ENCODE data around the gene PLD5. TPM values are rescaled to one million over a fixed set of nuclear protein-coding genes. Genes with fewer than 3 reads are reported as not detected.
"Not testable (repeated sequence)": the region's sequence is repeated elsewhere in the genome, so short reads cannot be mapped to it uniquely, and the experiment has no call there.

PLD5 gene
- total RNA-seq, 1 donor from 2014 or later: 0.96 TPM

DNA sequence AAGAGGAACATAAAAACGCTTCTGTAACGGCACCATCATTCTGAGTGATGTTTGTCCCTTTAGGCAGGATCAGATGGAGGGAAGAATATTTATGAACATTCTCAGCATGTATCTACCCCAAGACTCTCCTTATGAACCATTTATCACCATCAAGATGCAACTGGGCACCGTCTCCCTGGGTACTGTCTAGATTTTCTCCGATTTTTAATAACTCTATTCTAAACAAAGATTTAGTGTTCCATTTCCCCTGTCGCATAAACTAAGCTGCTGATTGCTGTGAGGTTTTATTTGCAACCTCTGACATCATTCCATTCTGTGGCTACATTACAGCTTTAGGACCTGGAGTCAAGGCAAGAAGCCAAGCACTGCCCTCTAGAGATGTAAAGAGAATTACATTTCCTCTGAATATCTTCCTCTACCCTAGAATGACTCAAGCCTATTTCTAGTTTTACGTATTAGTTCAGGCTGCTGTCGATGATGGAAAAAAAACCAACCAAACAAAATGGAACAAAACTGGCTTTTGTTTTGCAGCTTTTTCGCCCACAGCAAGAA is 395.5 kb downstream of the PLD5 start:
- no peak for DNase-seq
- H3K9me3 Mint-ChIP-seq (ENCODE audit: unreplicated experiment): no peaks in the 10 kb centered on the region

DNA sequence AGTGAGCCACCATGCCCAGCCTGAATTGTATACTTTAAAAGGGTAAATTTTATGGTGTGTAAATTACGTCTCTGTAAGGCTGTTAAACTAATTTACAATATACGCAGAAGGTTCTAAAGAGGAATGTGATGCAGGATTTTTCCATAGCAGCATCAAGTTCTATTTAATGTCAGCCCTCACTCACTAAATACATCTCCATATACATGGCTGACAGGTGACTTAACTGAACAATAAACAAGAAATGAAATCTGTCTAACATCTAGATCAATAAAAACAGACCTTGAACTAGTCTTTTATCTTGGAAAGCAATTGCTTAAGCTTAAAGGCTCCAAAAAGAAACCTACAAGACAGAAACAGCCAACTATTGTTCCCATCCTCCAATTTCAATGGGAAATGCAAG is 404.1 kb downstream of the PLD5 start:
- no peak overlapping the region for H3K27ac Mint-ChIP-seq (ENCODE audit: unreplicated experiment)
- no peaks in the 10 kb centered on the region for H3K9me3 Mint-ChIP-seq (ENCODE audit: unreplicated experiment)
- DNase-seq: no peak
- H3K4me1 Mint-ChIP-seq (ENCODE audit: low read depth, unreplicated experiment): no peaks in the 10 kb centered on the region
- H3K36me3 Mint-ChIP-seq (ENCODE audit: unreplicated experiment): no peaks in the 10 kb centered on the region
- H3K4me3 Mint-ChIP-seq (ENCODE audit: unreplicated experiment): no peak overlapping the region
- TF ChIP-seq, protein P1, sequence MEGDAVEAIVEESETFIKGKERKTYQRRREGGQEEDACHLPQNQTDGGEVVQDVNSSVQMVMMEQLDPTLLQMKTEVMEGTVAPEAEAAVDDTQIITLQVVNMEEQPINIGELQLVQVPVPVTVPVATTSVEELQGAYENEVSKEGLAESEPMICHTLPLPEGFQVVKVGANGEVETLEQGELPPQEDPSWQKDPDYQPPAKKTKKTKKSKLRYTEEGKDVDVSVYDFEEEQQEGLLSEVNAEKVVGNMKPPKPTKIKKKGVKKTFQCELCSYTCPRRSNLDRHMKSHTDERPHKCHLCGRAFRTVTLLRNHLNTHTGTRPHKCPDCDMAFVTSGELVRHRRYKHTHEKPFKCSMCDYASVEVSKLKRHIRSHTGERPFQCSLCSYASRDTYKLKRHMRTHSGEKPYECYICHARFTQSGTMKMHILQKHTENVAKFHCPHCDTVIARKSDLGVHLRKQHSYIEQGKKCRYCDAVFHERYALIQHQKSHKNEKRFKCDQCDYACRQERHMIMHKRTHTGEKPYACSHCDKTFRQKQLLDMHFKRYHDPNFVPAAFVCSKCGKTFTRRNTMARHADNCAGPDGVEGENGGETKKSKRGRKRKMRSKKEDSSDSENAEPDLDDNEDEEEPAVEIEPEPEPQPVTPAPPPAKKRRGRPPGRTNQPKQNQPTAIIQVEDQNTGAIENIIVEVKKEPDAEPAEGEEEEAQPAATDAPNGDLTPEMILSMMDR (IDR thresholded peaks at IDR 0.05; ENCODE audit: partially characterized antibody, unreplicated experiment): no peak
- H3K27me3 Mint-ChIP-seq (ENCODE audit: unreplicated experiment): no peaks in the 10 kb centered on the region

More for the DNA sequence above, 395.5 kb downstream of the PLD5 start:
- H3K27ac Mint-ChIP-seq (ENCODE audit: unreplicated experiment): no peak overlapping the region
- no peaks in the 10 kb centered on the region for H3K36me3 Mint-ChIP-seq (ENCODE audit: unreplicated experiment)
- H3K4me1 Mint-ChIP-seq (ENCODE audit: low read depth, unreplicated experiment): no peaks in the 10 kb centered on the region
- H3K27me3 Mint-ChIP-seq (ENCODE audit: unreplicated experiment): no peaks in the 10 kb centered on the region
- H3K4me3 Mint-ChIP-seq (ENCODE audit: unreplicated experiment): no peak overlapping the region
- TF ChIP-seq, protein P1 (IDR thresholded peaks at IDR 0.05; ENCODE audit: partially characterized antibody, unreplicated experiment): peak; percentile 17

DNA sequence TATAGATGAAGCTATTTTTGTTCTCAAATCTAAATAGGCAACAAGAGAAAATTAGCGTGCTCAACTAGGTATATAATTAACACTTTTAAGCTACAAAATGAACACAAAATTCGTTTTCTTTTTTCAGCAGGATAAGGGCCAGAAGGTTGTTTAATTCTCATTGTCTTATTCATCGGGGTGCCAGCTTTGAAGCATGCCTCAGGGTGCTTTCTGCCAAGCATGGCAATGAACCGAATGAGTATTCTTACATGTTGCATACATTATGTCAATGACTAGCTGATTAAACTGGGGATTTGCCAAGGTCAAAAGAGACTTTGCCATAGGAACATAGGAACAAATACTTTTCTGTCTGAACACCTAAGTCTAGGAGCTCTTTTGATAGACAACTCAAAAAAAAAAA is 423.6 kb downstream of the PLD5 start:
- H3K27ac Mint-ChIP-seq (ENCODE audit: unreplicated experiment): no peak overlapping the region
- H3K9me3 Mint-ChIP-seq (ENCODE audit: unreplicated experiment): no peaks in the 10 kb centered on the region
- TF ChIP-seq, protein P1 (IDR thresholded peaks at IDR 0.05; ENCODE audit: partially characterized antibody, unreplicated experiment): no peak
- no peak overlapping the region for H3K4me3 Mint-ChIP-seq (ENCODE audit: unreplicated experiment)
- H3K4me1 Mint-ChIP-seq (ENCODE audit: low read depth, unreplicated experiment): no peaks in the 10 kb centered on the region
- H3K36me3 Mint-ChIP-seq (ENCODE audit: unreplicated experiment): no peaks in the 10 kb centered on the region
- H3K27me3 Mint-ChIP-seq (ENCODE audit: unreplicated experiment): no peaks in the 10 kb centered on the region
- no peak for DNase-seq

DNA sequence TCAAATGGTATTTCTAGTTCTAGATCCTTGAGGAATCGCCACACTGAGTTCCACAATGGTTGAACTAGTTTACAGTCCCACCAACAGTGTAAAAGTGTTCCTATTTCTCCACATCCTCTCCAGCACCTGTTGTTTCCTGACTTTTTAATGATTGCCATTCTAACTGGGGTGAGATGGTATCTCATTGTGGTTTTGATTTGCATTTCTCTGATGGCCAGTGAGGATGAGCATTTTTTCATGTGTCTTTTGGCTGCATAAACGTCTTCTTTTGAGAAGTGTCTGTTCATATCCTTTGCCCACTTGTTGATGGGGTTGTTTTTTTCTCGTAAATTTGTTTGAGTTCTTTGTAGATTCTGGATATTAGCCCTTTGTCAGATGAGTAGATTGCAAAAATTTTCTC is 427.2 kb downstream of the PLD5 start:
- H3K9me3 Mint-ChIP-seq (ENCODE audit: unreplicated experiment); H3K27me3 Mint-ChIP-seq (ENCODE audit: unreplicated experiment); H3K4me3 Mint-ChIP-seq (ENCODE audit: unreplicated experiment); DNase-seq; H3K4me1 Mint-ChIP-seq (ENCODE audit: low read depth, unreplicated experiment); H3K27ac Mint-ChIP-seq (ENCODE audit: unreplicated experiment); H3K36me3 Mint-ChIP-seq (ENCODE audit: unreplicated experiment): not testable (repeated sequence)

DNA sequence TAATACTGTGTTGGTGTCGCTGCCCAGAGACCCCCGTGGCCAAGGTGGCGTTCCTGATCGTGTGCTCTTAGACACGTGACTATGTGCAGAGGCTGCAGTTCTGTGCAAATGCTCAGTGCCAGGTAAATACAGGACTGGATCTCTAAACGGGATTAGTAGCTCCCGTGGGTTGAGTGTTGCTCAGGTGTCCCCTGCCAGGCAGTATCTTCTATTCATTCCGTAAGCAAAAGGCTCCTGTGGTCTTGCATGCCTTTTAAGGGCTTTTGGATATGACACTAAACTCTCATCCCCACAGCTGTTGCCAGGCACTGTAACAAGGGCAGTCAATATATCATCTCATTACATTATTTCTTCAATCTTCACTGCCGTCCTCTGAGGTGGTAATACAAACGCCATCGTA is 431.4 kb downstream of the PLD5 start:
- Mint-ChIP-seq H3K27ac (ENCODE audit: unreplicated experiment) (no peak overlapping the region), H3K27me3 (ENCODE audit: unreplicated experiment) (peaks cover 2% of the 10 kb centered on the region), H3K36me3 (ENCODE audit: unreplicated experiment) (no peaks in the 10 kb centered on the region), H3K4me1 (ENCODE audit: low read depth, unreplicated experiment) (no peaks in the 10 kb centered on the region), H3K9me3 (ENCODE audit: unreplicated experiment) (no peaks in the 10 kb centered on the region), H3K4me3 (ENCODE audit: unreplicated experiment) (no peak overlapping the region)
- DNase-seq: no peak
- TF ChIP-seq, protein P1 (IDR thresholded peaks at IDR 0.05; ENCODE audit: partially characterized antibody, unreplicated experiment): no peak

All from glutamatergic neuron (in vitro differentiated cells).